ENCODE results near the gene IRAG1.

The IRAG1 gene

GRCh38 chr11:10676919-10677318 is 16.6 kb downstream of the IRAG1 start:
- CTCF ChIA-PET: interaction anchor here (0.6 to 1.6 kb wide), 3 partner anchors 13 to 1326 kb away, joined by 3 to 5 read pairs (median 3); no protein-coding TSS in a partner anchor
- no peak for DNase-seq (ENCODE audit: low read depth, low spot score)
- H3K4me3 ChIP-seq (ENCODE audit: low read depth, low read length): no peak overlapping the region
- POLR2A ChIA-PET: no interaction called here
- TF ChIP-seq CTCF (IDR thresholded peaks at IDR 0.05; ENCODE audit: insufficient read depth, low read length, missing control alignments): no peak

GRCh38 chr11:10674911-10675440 is 18.6 kb downstream of the IRAG1 start:
- no peak for TF ChIP-seq CTCF (IDR thresholded peaks at IDR 0.05; ENCODE audit: insufficient read depth, low read length, missing control alignments)
- ChIA-PET CTCF (interaction anchor here (0.9 to 1.4 kb wide), 5 partner anchors 12 to 161 kb away, joined by 3 to 5 read pairs (median 4); no protein-coding TSS in a partner anchor), POLR2A (interaction anchor here (0.7 kb wide), 1 partner anchor 21 kb away, joined by 3 read pairs; no protein-coding TSS in a partner anchor)
- no peak for DNase-seq (ENCODE audit: low read depth, low spot score)
- no peak overlapping the region for H3K4me3 ChIP-seq (ENCODE audit: low read depth, low read length)

GRCh38 chr11:10674440-10674855 is 19.1 kb downstream of the IRAG1 start:
- H3K4me3 ChIP-seq (ENCODE audit: low read depth, low read length): no peak overlapping the region
- no peak for DNase-seq (ENCODE audit: low read depth, low spot score)
- ChIA-PET POLR2A (no interaction called here), CTCF (interaction anchor here (0.9 to 1.4 kb wide), 5 partner anchors 11 to 160 kb away, joined by 3 to 5 read pairs (median 4); partner anchors contain the start of gene IRAG1)
- TF ChIP-seq CTCF (IDR thresholded peaks at IDR 0.05; ENCODE audit: insufficient read depth, low read length, missing control alignments): no peak

- no peak for DNase-seq (ENCODE audit: low read depth, low spot score)
- no peak for TF ChIP-seq CTCF (IDR thresholded peaks at IDR 0.05; ENCODE audit: insufficient read depth, low read length, missing control alignments)
- H3K4me3 ChIP-seq (ENCODE audit: low read depth, low read length): no peak overlapping the region
- ChIA-PET POLR2A (no interaction called here), CTCF (interaction anchor here (1.3 to 1.4 kb wide), 2 partner anchors 14 to 20 kb away, joined by 4 read pairs; partner anchors contain the start of gene IRAG1)
These were observed 20.0 kb downstream of the IRAG1 start for GRCh38 chr11:10673501-10674062.

- POLR2A ChIA-PET: interaction anchor here (0.6 kb wide), 1 partner anchor 142 kb away, joined by 3 read pairs; no protein-coding TSS in a partner anchor
- no peak for DNase-seq (ENCODE audit: low read depth, low spot score)
- TF ChIP-seq CTCF (IDR thresholded peaks at IDR 0.05; ENCODE audit: insufficient read depth, low read length, missing control alignments): no peak
- CTCF ChIA-PET: interaction anchor here (0.9 to 1.7 kb wide), 5 partner anchors 12 to 266 kb away, joined by 3 to 8 read pairs (median 4); partner anchors contain the start of gene IRAG1
- no peak overlapping the region for H3K4me3 ChIP-seq (ENCODE audit: low read depth, low read length)
These were observed 23.5 kb downstream of the IRAG1 start for GRCh38 chr11:10670099-10670498.
